ENCODE measurements around the gene EHD4.

GRCh38 chr15:41954036-41954435, 18.3 kb downstream of the EHD4 start:
- TF ChIP-seq POLR2AphosphoS5 (IDR thresholded peaks at IDR 0.05; ENCODE audit: insufficient read depth, low read depth, low read length) = no peak
- TF ChIP-seq EZH2 (IDR thresholded peaks at IDR 0.05; ENCODE audit: borderline replicate concordance, low read depth, low read length, severe bottlenecking) = no peak
- TF ChIP-seq MAX (IDR thresholded peaks at IDR 0.05; ENCODE audit: insufficient read depth, insufficient read length) = no peak
- TF ChIP-seq POLR2A (IDR thresholded peaks at IDR 0.05; ENCODE audit: low read depth, low read length) = no peak
